Fibroblast of skin of left biceps (primary cell): ENCODE results near the gene RALGPS1.

Source experiments
- DNase-seq, 2 experiments: peaks; one replicate each; pipeline ENCODE4 v3.0.0-alpha.2; 2013; ENCODE audit warnings: low read depth in 2 of 2

Gene RALGPS1

DNA sequence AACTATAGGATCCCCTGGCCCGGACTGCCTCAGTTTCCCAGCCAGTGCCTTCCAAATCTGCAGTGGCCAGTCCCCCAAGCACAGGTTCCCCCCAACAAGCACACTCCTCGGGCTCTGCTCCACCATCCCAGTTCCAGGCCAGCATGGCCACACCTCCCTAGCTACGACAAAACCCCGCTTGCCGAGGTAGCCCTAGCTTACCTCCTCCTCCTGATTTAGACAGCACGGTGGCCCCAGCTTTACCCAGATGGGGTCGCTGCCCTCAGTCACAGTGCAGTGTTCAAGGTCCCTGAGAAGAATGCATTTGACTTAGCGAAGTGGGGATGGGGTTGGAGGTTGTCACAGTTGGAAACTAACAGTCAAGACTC, 309.2 kb downstream of the RALGPS1 start:
- no peak for DNase-seq

- peak; percentile 45 to 51 for DNase-seq
Measured at GRCh38 chr9:127224178-127224882, 309.7 kb downstream of the RALGPS1 start.

GRCh38 chr9:127224883-127225739, 310.5 kb downstream of the RALGPS1 start:
- DNase-seq = peak; percentile 70 to 75

GRCh38 chr9:127225801-127226625, 311.4 kb downstream of the RALGPS1 start:
- DNase-seq = no peak

DNA sequence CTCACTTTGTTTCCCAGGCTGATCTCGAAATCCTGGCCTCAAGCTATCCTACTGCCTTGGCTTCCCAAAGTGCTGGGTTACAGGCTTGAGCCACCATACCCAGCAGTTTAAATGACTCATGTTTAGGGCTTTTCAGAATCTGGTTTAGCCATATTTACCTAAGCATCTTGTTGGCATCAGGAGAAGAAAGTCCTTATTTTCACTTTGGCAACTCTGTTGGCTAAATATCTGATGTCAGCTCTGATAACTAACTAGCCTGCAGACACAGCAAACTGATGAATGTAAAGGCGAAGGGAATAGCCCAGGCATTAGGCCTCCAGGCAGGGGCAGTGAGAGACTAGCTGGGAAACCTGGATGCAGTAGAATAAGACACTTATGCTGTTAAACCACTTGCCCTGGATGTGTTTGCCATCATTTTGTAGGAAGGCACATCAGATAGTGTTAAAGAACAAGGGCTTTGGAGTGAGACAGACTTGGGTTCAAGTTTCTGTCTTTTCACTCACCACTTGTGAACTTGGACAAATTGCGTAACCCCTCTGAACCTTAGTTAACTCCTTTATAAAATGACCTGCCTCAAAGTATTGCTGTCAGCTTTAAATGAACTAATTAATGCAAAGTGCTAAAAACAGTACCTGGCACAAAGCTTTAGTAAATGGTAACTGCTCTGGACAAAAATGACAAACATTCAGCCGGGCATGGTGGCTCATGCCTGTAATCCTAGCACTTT, 315.3 kb downstream of the RALGPS1 start:
- DNase-seq = no peak

DNA sequence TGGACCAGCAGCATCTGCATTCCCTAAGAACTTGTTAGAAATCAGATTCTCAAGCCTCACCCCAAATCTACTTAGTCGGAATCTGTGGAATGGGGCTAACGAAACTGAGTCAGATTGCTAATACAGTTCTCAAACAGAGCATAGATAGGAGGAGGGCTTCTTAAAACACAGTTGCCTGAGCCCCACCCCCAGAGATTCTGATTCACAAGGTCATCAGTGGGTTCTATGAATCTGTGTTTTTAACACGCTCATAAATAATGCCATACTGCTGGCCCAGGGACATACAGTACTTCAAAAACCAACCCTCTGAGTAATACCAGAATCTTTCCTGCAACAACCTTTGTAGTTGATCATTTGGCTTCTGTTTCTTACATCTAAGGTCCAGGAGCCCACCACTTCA, 317.1 kb downstream of the RALGPS1 start:
- no peak for DNase-seq

- DNase-seq = no peak
Measured at GRCh38 chr9:127232833-127233549, 318.4 kb downstream of the RALGPS1 start.

DNA sequence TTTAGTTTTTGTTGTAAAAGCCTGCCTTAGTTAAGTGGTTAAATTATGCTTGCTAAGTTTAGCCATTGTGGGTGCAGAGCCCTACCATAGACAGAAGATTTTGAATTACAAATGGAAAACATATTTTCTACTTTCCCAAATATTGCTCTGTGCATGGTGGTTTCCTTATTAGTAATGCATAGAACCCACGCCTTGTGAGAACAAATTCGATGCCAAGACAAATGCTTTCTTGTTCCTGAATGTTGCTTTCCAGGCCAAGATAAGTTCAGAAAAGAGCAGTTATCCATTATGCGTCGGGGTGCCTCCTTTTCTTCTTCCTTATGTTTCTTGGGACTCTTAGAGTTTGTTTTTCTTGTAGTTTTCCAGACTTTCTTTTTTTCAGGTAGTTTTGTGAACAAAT, 319.0 kb downstream of the RALGPS1 start:
- no peak for DNase-seq

- DNase-seq = no peak
Measured at GRCh38 chr9:127233989-127234388, 319.4 kb downstream of the RALGPS1 start.

DNA sequence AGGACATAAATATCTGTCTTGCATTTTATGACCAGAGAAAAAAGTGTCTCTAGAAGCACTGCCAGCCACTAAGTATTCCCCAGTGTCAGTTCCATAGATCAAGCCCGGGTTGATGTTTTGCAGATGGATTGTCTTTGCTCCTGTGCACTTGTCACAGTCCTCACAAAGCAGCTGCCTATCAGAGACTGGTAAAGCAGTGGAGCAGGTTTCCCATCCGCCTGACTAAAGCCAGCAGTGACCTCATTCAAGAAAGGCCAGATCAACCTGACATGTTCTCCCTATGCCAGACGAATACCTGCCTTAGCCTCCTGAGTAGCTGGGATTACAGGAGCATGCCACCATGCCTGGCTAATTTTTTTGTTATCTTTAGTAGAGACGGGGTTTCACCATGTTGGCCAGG, 323.2 kb downstream of the RALGPS1 start:
- DNase-seq = no peak

GRCh38 chr9:127241354-127241753, 326.8 kb downstream of the RALGPS1 start:
- no peak for DNase-seq

GRCh38 chr9:127244609-127245601, 330.3 kb downstream of the RALGPS1 start:
- peak; percentile 82 to 85 for DNase-seq

GRCh38 chr9:127245637-127246164, 331.1 kb downstream of the RALGPS1 start:
- no peak for DNase-seq

DNA sequence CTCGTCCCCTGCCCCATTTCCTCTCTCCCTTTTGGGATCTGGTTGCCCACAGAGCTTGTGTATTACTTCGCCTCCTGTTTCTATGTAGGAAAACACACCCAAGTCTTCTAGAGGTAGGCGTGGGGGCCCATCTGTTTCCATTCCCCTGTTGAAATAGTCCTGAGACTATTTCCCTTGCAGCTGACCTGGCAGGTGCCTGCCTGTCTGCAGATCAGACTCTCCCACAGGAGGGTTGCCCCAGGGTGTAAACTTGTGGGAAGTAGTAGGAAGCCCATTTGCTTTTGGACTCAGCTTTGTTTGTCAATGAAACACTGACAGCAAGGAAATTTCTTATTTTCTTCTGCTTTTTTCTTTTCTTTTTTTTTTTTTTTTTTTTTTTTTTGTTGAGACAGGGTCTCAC, 333.7 kb downstream of the RALGPS1 start:
- DNase-seq = no peak

GRCh38 chr9:127249877-127250276, 335.3 kb downstream of the RALGPS1 start:
- DNase-seq = no peak

- no peak for DNase-seq
Measured at GRCh38 chr9:127250896-127251391, 336.4 kb downstream of the RALGPS1 start.

GRCh38 chr9:127252410-127253318, 338.1 kb downstream of the RALGPS1 start:
- no peak for DNase-seq

- no peak for DNase-seq
Measured at GRCh38 chr9:127253446-127253845, 338.9 kb downstream of the RALGPS1 start.
